H1 (cell line): ENCODE data around the gene IL16.

Experiments
- CHD2 ChIP-seq: IDR thresholded peaks from 2 replicates; pipeline ENCODE4 v1.6.1; 2012; ENCODE audit warnings: low read length, improper control_type of control experiment
- CTBP2 ChIP-seq: IDR thresholded peaks from 2 replicates; pipeline ENCODE4 v1.7.0; 2011; ENCODE audit warnings: borderline replicate concordance, mild to moderate bottlenecking, moderate library complexity, mixed read lengths, low read length; ENCODE audit not compliant: insufficient read depth, insufficient read length
- EP300 ChIP-seq, 2 experiments: IDR thresholded peaks; 1 replicate in 1 of 2; 2 replicates in 1 of 2; pipeline ENCODE4 v1.6.1; 2011 to 2012; ENCODE audit warnings: low read depth in 2 of 2, low read length in 2 of 2, mild to moderate bottlenecking in 2 of 2, borderline replicate concordance in 1 of 2, inconsistent platforms in 1 of 2, moderate library complexity in 1 of 2
- JUN ChIP-seq: IDR thresholded peaks from 2 replicates; pipeline ENCODE4 v1.6.1; 2011; ENCODE audit warnings: low read depth, mild to moderate bottlenecking, improper control_type of control experiment, low read length
- POLR2A ChIP-seq, 2 experiments: IDR thresholded peaks; 1 replicate in 1 of 2; 2 replicates in 1 of 2; pipeline ENCODE4 v1.6.1; 2011; ENCODE audit warnings: low read depth in 2 of 2, low read length in 2 of 2, mild to moderate bottlenecking in 2 of 2; ENCODE audit errors: control extremely low read depth in 1 of 2
- RXRA ChIP-seq: IDR thresholded peaks from 2 replicates; pipeline ENCODE4 v1.6.1; 2011; ENCODE audit warnings: low read depth, mild to moderate bottlenecking, low read length, moderate library complexity; ENCODE audit not compliant: insufficient read depth
- TAF1 ChIP-seq: IDR thresholded peaks from 2 replicates; pipeline ENCODE4 v1.6.1; 2011; ENCODE audit warnings: mild to moderate bottlenecking, low read depth, low read length
- YY1 ChIP-seq: IDR thresholded peaks from 2 replicates; pipeline ENCODE4 v1.6.1; 2011; ENCODE audit warnings: low read depth, mild to moderate bottlenecking, low read length
- ZNF274 ChIP-seq: IDR thresholded peaks from 2 replicates; pipeline ENCODE4 v1.7.0; 2012; ENCODE audit warnings: low read length, borderline replicate concordance; ENCODE audit errors: extremely low read depth
- TF ChIP-seq, protein P1 (sequence below), 3 experiments: IDR thresholded peaks; 1 replicate in 2 of 3; 2 replicates in 1 of 3; pipeline versions ENCODE4 v1.5.1 to v1.6.1; 2011; ENCODE audit warnings: low read length in 3 of 3, mild to moderate bottlenecking in 3 of 3, inconsistent platforms in 2 of 3, low read depth in 1 of 3, moderate library complexity in 1 of 3; ENCODE audit not compliant: insufficient read depth in 1 of 3; ENCODE audit errors: control extremely low read depth in 1 of 3
- TF ChIP-seq, protein P2 (sequence below): IDR thresholded peaks from 2 replicates; pipeline ENCODE4 v1.6.1; 2011; ENCODE audit warnings: low read length, improper control_type of control experiment
- TF ChIP-seq, protein P3 (sequence below): IDR thresholded peaks from 2 replicates; pipeline ENCODE4 v1.6.1; 2011; ENCODE audit warnings: low read depth, mild to moderate bottlenecking, low read length; ENCODE audit not compliant: insufficient read depth
- TF ChIP-seq, protein P4 (sequence below): IDR thresholded peaks from 2 replicates; pipeline ENCODE4 v1.6.1; 2012; ENCODE audit warnings: inconsistent platforms
- TF ChIP-seq, protein P5 (sequence below): IDR thresholded peaks from 2 replicates; pipeline ENCODE4 v1.6.1; 2012; ENCODE audit warnings: low read length, inconsistent platforms

DNA sequence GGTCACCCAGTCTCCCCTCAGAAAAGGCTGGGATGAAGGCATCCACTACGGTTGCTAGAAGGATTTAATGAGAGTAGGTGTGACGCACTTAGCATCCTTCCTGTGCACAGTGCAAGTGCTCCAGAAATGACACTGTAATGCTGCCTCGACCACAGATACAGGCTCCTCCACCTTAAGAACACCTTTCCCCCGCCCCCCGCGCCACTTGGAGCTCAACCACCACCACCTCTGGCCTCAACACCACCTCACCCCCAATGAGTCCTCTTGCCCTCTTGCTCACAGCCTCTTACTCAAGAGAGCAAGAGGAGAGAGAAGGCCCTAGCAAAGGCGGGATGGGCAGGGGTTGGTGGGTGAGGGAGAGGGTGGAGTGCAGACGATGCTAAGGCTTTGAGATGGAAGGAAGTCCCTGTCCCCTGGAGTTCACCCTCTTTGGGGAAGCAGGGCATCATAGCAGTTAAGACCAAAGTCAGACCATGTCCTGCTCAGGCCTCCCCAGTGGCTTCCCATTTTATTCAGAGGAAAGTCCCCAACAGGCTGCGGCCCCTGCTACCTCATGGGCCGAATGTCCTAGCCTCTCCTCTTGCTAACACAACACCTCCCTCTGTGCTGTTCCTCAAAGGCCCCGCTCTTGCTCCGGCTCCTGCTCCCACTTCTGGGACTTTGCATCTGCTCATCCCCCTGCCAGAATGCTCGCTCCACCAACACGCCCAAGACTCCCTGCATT lies 118.9 kb downstream of the IL16 start:
- TF ChIP-seq, protein P1, sequence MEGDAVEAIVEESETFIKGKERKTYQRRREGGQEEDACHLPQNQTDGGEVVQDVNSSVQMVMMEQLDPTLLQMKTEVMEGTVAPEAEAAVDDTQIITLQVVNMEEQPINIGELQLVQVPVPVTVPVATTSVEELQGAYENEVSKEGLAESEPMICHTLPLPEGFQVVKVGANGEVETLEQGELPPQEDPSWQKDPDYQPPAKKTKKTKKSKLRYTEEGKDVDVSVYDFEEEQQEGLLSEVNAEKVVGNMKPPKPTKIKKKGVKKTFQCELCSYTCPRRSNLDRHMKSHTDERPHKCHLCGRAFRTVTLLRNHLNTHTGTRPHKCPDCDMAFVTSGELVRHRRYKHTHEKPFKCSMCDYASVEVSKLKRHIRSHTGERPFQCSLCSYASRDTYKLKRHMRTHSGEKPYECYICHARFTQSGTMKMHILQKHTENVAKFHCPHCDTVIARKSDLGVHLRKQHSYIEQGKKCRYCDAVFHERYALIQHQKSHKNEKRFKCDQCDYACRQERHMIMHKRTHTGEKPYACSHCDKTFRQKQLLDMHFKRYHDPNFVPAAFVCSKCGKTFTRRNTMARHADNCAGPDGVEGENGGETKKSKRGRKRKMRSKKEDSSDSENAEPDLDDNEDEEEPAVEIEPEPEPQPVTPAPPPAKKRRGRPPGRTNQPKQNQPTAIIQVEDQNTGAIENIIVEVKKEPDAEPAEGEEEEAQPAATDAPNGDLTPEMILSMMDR (IDR thresholded peaks at IDR 0.05; ENCODE audit: control extremely low read depth in 1 of 3, insufficient read depth in 1 of 3, low read depth in 1 of 3, low read length in 3 of 3) = no peak
- TF ChIP-seq YY1 = no peak
- TF ChIP-seq, protein P2, sequence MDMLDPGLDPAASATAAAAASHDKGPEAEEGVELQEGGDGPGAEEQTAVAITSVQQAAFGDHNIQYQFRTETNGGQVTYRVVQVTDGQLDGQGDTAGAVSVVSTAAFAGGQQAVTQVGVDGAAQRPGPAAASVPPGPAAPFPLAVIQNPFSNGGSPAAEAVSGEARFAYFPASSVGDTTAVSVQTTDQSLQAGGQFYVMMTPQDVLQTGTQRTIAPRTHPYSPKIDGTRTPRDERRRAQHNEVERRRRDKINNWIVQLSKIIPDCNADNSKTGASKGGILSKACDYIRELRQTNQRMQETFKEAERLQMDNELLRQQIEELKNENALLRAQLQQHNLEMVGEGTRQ = no peak
- TF ChIP-seq POLR2A (IDR thresholded peaks at IDR 0.05; ENCODE audit: control extremely low read depth in 1 of 2, low read depth in 2 of 2, low read length in 2 of 2) = no peak
- no peak for TF ChIP-seq CTBP2
- TF ChIP-seq, protein P3, sequence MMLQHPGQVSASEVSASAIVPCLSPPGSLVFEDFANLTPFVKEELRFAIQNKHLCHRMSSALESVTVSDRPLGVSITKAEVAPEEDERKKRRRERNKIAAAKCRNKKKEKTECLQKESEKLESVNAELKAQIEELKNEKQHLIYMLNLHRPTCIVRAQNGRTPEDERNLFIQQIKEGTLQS = no peak
- TF ChIP-seq EP300 (IDR thresholded peaks at IDR 0.05; ENCODE audit: borderline replicate concordance in 1 of 2, low read depth in 2 of 2, low read length in 2 of 2) = no peak
- TF ChIP-seq TAF1 = no peak
- TF ChIP-seq CHD2 = no peak
- no peak for TF ChIP-seq JUN
- TF ChIP-seq, protein P4, sequence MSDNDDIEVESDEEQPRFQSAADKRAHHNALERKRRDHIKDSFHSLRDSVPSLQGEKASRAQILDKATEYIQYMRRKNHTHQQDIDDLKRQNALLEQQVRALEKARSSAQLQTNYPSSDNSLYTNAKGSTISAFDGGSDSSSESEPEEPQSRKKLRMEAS = no peak
- TF ChIP-seq, protein P5, sequence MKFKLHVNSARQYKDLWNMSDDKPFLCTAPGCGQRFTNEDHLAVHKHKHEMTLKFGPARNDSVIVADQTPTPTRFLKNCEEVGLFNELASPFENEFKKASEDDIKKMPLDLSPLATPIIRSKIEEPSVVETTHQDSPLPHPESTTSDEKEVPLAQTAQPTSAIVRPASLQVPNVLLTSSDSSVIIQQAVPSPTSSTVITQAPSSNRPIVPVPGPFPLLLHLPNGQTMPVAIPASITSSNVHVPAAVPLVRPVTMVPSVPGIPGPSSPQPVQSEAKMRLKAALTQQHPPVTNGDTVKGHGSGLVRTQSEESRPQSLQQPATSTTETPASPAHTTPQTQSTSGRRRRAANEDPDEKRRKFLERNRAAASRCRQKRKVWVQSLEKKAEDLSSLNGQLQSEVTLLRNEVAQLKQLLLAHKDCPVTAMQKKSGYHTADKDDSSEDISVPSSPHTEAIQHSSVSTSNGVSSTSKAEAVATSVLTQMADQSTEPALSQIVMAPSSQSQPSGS = no peak
- no peak for TF ChIP-seq RXRA
- TF ChIP-seq ZNF274 = no peak
